Activated CD8-positive, alpha-beta memory T cell treated with anti-CD3 and anti-CD28 coated beads, Interleukin-2, amount 50 U/mL, for 24 hours (primary cell): ENCODE data around the gene TRAPPC2L.

Experiments
- DNase-seq: peaks from one replicate; pipeline ENCODE4 v3.0.0-alpha.2; 2020; ENCODE audit errors: extremely low read depth

Gene TRAPPC2L

DNA sequence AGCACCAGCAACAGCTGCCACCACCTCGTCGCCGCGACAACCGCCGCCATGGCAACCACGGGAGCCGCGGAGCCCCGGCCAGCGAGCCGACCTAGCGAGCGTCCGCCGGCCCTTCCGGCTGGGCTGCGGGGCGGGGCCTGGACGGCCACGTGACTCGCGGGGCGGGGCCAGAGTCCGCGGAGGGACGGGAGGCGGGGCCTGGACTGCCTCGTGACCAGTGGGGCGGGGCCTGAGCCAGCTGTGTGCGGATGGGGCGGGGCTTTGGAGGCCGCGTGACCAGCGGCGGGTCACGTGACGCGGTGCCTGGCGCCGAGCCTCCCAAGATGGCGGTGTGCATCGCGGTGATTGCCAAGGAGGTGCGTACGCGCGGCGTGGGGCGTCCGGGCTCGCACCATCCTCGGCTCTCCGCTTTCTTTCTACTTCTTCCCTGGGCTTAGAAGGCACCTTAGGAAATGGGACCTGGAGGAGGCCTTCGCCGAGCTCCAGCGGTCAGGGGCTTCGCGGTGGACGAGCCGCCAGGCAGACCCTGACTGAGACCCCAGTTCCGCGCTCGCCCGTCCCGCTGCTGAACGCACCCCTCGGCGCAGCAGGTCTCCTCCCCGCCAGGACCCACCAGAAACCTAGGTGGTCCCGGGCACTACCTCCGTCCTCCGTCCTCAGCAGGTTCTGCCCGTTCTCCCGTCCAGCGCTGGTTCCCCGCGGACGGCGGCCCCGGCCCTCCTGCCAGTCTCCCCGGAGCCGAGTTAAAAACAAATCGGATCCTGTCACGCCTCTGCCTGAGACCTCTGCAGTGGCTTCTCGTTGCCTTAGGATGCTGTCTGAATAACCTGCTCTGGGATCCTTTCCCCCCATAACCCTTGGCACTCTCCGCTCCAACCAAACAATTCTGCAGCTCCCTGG is at the start of gene TRAPPC2L, which contains the start of gene GALNS:
Gene TRAPPC2L, plus strand, starts transcription at position 300 of the 900 bp plus-strand sequence. Its CDS starts 24 bp downstream, at position 324.
Gene GALNS, minus strand, starts transcription at position 120 of the 900 bp plus-strand sequence. Its CDS starts 70 bp downstream, at position 50.
- peak; percentile 92 for DNase-seq

DNA sequence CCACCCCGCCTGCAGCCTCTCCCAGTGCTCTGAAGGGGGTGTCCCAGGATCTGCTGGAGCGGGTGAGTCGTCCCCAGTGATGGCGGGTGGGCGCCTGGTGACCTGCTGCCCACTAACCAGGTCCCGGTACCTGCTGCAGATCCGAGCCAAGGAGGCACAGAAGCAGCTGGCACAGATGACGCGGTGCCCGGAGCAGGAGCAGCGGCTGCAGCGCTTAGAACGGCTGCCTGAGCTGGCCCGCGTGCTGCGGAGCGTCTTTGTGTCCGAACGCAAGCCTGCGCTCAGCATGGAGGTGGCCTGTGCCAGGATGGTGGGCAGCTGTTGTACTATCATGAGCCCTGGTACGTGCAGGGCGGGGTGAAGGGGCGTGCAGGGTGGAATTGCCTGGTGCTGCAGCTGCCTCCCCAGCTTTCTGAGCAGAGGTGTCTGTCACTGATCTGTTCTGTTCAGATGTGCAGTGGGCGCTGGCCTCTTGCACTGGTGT is 49.7 kb upstream of the TRAPPC2L start:
- no peak for DNase-seq

GRCh38 chr16:88807626-88808453 is 49.1 kb upstream of the TRAPPC2L start:
- no peak for DNase-seq

DNA sequence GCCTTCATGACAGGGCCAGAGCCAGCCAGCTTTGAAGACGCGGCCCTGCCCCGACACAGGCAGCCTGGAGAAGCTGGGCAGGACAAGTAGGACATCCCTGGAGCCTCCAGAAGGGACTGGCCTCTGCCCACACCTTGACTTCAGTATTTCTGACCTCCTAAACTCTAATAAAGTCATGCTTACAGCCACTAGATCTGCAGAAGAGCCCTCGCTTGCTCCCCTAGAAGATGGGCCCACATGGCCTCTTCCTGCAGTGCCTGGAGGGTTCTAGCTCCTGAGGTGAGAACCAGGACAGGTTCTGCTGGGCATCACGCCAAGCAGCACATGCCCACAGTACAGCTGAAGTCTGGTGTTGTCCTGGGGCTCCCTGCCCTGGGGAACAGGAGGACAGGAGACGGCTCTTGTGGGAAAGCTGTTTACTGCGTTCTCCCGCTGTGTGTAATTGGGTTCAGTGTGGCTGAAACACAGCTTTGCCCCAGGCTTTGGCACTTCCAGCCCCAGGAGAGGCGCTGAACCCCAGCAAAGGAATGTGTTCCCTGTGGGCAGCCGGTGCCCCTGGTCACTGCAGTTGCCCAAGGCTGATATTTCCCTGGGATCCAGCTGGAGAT is 47.8 kb upstream of the TRAPPC2L start:
- DNase-seq, result no peak

GRCh38 chr16:88809676-88810165 is 47.2 kb upstream of the TRAPPC2L start:
- no peak for DNase-seq

- no peak for DNase-seq
These were observed 46.6 kb upstream of the TRAPPC2L start for GRCh38 chr16:88810166-88810911.

GRCh38 chr16:88810912-88811768 is 45.8 kb upstream of the TRAPPC2L start:
- DNase-seq, result no peak

DNA sequence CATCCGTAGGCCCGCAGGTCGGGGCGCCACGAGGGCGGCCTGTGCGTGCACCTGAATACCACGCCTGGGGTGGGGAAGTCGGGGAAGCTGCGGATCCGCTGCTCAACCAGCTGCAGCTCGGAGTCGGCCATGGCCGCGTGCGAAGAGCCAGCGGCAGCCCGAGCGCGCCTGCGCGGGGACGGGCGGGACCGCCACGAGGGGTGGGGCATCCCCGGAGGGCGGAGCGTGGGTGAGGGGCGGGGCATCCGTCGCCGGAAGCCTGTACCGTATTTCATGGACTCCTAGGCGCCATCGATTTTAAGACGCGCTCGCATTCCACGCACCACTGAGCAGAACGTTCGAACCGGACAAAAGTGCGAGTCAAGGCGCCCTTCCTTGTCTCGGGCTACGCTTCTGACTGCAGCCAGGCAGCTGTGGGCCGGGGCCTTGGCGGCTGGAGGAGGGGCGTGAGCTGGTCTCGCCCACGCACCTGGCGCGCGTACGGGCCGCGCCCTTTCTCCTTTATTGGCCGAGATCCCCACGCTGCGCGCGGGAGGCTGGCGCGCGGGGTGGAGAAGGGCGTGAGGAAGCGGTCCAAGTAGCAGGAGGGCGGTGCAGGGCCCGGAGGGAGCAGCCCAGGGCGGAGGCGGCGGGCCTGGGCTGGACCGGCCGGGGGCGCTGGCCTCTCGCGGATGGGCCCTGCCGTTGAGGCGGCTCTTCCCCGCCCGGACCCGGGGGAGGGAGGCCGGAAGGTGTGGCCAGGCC is 45.0 kb upstream of the TRAPPC2L start, which contains the start of gene APRT:
Gene APRT, minus strand, starts transcription at position 160 of the 744 bp plus-strand sequence. Its CDS starts 29 bp downstream, at position 131.
- DNase-seq, result peak; percentile 89

- DNase-seq, result no peak
These were observed 44.2 kb upstream of the TRAPPC2L start for GRCh38 chr16:88812513-88813268.

- DNase-seq, result no peak
These were observed 43.4 kb upstream of the TRAPPC2L start for GRCh38 chr16:88813269-88814143.

DNA sequence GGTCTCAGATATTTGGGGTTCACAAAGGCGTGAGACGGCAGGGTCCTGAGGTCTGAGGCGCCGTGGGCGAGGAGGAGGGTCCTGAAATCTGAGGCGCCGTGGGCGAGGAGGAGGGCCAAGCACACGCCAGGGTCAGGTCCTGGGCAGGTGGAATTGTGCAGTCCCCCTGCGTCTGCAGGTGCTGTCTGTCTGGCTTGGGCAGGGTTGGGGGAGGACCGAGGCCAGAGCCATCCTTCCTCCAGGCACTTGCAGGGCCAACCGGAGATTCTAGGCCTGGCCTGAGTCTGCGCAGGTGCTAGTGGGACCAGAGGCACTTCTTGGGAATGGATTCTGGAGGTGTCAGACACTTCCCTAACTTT is 42.8 kb upstream of the TRAPPC2L start:
- DNase-seq, result no peak

GRCh38 chr16:88815227-88815626 is 41.7 kb upstream of the TRAPPC2L start:
- no peak for DNase-seq

- no peak for DNase-seq
These were observed 40.9 kb upstream of the TRAPPC2L start for GRCh38 chr16:88815901-88816589.

- DNase-seq, result no peak
These were observed 40.0 kb upstream of the TRAPPC2L start for GRCh38 chr16:88816736-88817535.

GRCh38 chr16:88817785-88818574 is 38.9 kb upstream of the TRAPPC2L start:
- DNase-seq, result no peak
